Ovary (tissue), 3 donors: Measurements from ENCODE around the gene MRPS23.

Experiments
- CTCF ChIP-seq, 3 donors: fragments of 450-650 bp in 2 of 3; fragments of 200-600 bp in 1 of 3; IDR thresholded peaks; one replicate each; pipeline versions ENCODE4 v1.5.1 to v1.8.0; 2016 to 2022; ENCODE audit warnings: antibody characterized with exemption in 3 of 3, mild to moderate bottlenecking in 1 of 3
- EP300 ChIP-seq: sonication (generic); formaldehyde crosslinking; IDR thresholded peaks from one replicate; pipeline ENCODE4 v1.6.1; 2017; ENCODE audit warnings: antibody characterized with exemption
- POLR2A ChIP-seq: fragments of 450-650 bp; IDR thresholded peaks from one replicate; pipeline ENCODE4 v1.6.1; 2017; ENCODE audit warnings: antibody characterized with exemption, mild to moderate bottlenecking, moderate library complexity
- donor health status: DM: no; HTN: no; CAD: no.

GRCh38 chr17:57832314-57833178, 17.3 kb downstream of the MRPS23 start:
- TF ChIP-seq CTCF (IDR thresholded peaks at IDR 0.05) (no peak), POLR2A (no peak), EP300 (no peak)
